Measurements from ENCODE around the gene LDB3. TPM values are rescaled to one million over a fixed set of nuclear protein-coding genes. Genes with fewer than 3 reads are reported as not detected.
A peak's percentile ranks its signal among the peaks of the same experiment; 100 is the strongest.

LDB3 gene
- total and polyA plus RNA-seq, 12 donors = 162 to 1,738 (median 1,513) TPM

DNA sequence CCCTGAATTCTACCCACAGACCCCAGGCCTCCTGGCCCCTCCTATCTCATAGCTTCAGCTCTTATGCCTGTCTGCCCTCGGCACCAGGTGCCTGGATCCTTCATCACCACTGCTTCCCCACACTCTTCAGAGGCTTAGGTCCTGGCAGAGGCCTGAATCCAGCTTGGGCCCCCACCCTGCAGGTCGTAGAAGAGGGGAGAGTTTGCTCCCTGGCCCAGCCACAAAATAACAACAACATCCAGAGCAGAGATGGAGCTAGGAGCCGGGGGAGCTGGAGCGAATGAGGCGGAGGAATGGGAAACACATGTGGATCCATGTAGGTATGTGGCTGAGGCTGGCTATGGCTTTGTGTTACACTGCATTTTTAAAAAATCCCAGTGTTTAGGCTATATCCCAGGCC lies 21.8 kb upstream of the LDB3 start:
- peaks cover 14 to 59% (median 28%) of the 10 kb centered on the region in 9 donors for H3K4me1 ChIP-seq
- WGBS, 2 donors = 80 to 86% methylated on average over 5 of the region's 5 CpGs
- H3K36me3 ChIP-seq = no peaks in the 10 kb centered on the region
- no peak overlapping the region for H3K27ac ChIP-seq
- intact Hi-C loops (cut with DNase I) = loop anchor here in 2 of 10 donors (5.0 to 10.0 kb wide), 2 partner anchors 41 to 122 kb away; partner anchors contain the start of gene WAPL (in 1 of the 2)
- no peaks in the 10 kb centered on the region for H3K9me3 ChIP-seq
- DNase-seq = no peak
- H3K27me3 ChIP-seq = peaks cover 0 to 2% (median 0%) of the 10 kb centered on the region in 7 donors
- TF ChIP-seq, protein P1, sequence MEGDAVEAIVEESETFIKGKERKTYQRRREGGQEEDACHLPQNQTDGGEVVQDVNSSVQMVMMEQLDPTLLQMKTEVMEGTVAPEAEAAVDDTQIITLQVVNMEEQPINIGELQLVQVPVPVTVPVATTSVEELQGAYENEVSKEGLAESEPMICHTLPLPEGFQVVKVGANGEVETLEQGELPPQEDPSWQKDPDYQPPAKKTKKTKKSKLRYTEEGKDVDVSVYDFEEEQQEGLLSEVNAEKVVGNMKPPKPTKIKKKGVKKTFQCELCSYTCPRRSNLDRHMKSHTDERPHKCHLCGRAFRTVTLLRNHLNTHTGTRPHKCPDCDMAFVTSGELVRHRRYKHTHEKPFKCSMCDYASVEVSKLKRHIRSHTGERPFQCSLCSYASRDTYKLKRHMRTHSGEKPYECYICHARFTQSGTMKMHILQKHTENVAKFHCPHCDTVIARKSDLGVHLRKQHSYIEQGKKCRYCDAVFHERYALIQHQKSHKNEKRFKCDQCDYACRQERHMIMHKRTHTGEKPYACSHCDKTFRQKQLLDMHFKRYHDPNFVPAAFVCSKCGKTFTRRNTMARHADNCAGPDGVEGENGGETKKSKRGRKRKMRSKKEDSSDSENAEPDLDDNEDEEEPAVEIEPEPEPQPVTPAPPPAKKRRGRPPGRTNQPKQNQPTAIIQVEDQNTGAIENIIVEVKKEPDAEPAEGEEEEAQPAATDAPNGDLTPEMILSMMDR (IDR thresholded peaks at IDR 0.05) = no peak
- ATAC-seq = no peak
- H3K4me3 ChIP-seq = no peak overlapping the region

DNA sequence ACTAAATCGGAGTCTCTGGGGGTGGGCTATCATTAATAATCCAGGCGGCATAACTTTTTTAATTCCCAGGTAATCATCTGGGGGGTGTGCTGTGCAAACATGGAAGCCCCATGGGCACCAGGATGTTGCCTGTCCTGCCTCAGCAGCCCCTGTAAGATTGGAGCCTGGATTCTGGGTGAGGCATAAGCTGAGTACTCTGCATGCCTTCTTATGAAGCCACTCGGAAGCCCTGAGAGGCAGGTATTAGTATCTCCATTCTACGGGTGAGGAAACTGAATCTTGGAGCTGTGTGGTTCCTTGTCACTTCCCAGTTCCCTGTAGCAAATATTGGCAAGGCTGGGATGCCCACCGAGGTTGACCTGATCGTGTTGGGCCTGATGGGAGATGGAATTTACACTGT lies 21.4 kb upstream of the LDB3 start:
- ATAC-seq (no peak), DNase-seq (no peak)
- Histone ChIP-seq H3K4me3 (no peak overlapping the region), H3K27me3 (peaks cover 0 to 2% (median 0%) of the 10 kb centered on the region in 7 donors), H3K27ac (no peak overlapping the region), H3K4me1 (peaks cover 16 to 63% (median 30%) of the 10 kb centered on the region in 9 donors), H3K9me3 (no peaks in the 10 kb centered on the region), H3K36me3 (no peaks in the 10 kb centered on the region)
- intact Hi-C loops (cut with DNase I) = loop anchor here in 2 of 10 donors (5.0 to 10.0 kb wide), 2 partner anchors 40 to 122 kb away; partner anchors contain the start of gene WAPL (in 1 of the 2)
- 83 to 86% methylated on average over 6 of the region's 6 CpGs for WGBS, 2 donors
- TF ChIP-seq, protein P1 (IDR thresholded peaks at IDR 0.05) = no peak

DNA sequence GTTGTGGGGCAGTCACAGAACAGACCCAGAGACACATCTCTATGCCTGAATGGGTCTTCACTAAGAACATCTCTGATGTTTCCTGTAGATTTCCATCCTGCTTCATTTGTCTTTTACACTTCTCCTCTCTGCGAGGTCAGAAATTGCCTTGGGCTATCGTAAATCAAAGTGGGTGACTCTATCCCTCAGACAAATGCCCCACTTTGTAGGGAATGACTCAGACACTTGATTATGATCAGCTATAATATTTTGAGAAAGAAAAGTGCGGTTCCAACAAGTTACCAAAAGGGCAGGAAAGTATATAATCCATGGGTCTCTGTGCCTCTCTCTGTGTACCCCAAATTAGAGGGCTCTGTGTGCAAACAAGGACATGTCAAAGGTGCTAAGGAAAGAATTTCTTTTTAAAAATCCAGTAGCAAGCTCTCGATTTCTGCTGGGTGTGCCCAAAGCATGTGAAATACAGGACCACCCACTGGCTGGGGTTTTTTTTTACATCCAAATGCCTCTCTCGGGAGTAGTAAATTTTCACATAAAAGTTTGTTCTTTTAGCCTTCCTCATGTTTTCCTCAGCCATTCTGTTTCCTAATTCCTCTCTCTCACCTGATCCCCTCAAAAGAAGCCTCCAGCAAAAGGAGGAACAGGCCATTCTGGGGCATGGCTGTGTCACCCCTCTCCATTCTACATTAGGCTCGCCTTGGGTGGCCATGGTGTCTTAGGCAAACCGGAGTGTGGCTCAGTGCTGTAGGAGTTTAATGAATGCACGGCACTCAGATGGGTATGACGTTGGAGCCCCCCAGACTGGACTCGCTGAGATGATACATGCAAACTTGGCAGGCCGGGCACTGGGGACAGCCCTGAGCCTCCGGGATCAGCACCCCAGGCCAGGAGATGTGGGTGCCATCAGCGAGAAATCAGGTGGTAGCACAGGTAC lies 20.3 kb upstream of the LDB3 start:
- Histone ChIP-seq H3K27ac (peak overlapping the region in 1 of 10 donors; percentile 40), H3K36me3 (no peaks in the 10 kb centered on the region), H3K4me3 (no peak overlapping the region), H3K27me3 (no peaks in the 10 kb centered on the region), H3K9me3 (no peaks in the 10 kb centered on the region), H3K4me1 (peaks cover 12 to 66% (median 35%) of the 10 kb centered on the region in 9 donors)
- no peak for DNase-seq
- WGBS, 2 donors = 84 to 92% methylated on average over 13 of the region's 13 CpGs
- intact Hi-C loops (cut with DNase I) = loop anchor here in 2 of 10 donors (5.0 to 10.0 kb wide), 2 partner anchors 39 to 123 kb away; partner anchors contain the start of gene WAPL (in 1 of the 2)
- TF ChIP-seq, protein P1 (IDR thresholded peaks at IDR 0.05) = no peak
- peak in 1 of 8 donors; percentile 0 for ATAC-seq

DNA sequence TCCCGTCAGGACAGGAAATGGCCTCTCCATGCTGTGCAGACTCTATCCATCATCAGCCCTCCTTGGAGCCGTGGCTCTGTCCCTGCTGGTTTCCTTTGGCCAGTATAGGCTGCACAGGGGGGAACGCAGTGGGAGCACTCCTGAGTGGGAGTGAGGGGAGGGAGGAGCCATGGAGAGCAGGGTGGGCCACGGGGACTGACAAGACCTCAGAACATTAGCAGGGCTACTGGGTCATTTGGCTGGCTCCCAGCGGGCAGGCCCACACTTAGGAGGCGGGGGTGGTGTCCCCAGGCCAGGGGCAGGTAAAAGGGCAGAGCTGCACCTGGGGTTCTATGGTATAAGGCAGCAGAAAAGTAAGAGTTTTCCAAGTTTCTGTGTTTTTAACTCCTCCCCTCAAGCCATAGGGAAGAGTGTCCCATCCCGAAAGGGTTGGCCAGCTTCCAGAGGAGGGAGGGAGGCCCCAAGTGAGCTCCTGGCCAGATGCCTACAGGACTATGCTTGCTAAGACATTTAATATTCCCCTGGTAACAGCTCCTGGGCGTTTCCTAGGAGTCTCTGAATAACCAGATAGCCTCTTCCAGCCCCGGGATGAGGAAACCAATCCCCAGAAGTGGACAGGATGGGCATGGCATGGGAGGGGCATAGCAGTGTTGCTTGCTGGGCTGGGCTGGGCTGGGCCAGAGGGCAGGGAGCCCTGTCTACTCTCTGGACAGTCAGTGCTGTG lies 19.4 kb upstream of the LDB3 start:
- no peak overlapping the region for H3K4me3 ChIP-seq
- peaks cover 5 to 58% (median 30%) of the 10 kb centered on the region in 9 donors for H3K4me1 ChIP-seq
- intact Hi-C loops (cut with DNase I) = loop anchor here in 2 of 10 donors (5.0 to 10.0 kb wide), 2 partner anchors 38 to 124 kb away; partner anchors contain the start of gene WAPL (in 1 of the 2)
- WGBS, 2 donors = 38 to 49% methylated on average over 9 of the region's 9 CpGs
- TF ChIP-seq, protein P1 (IDR thresholded peaks at IDR 0.05) = no peak
- peak in 1 of 2 donors; percentile 70 for DNase-seq
- peak overlapping the region in 3 of 10 donors; percentile 11 to 58 (median 48) for H3K27ac ChIP-seq
- peak; percentile 40 to 75 (median 60) for ATAC-seq
- no peaks in the 10 kb centered on the region for H3K36me3 ChIP-seq
- no peaks in the 10 kb centered on the region for H3K27me3 ChIP-seq
- no peaks in the 10 kb centered on the region for H3K9me3 ChIP-seq

Measured in heart right ventricle (tissue), 16 donors.